ENCODE results near the gene LDLRAD4.
A peak's percentile ranks its signal among the peaks of the same experiment; 100 is the strongest.
"Not testable (repeated sequence)": the region's sequence is repeated elsewhere in the genome, so short reads cannot be mapped to it uniquely, and the experiment has no call there.

The LDLRAD4 gene

DNA sequence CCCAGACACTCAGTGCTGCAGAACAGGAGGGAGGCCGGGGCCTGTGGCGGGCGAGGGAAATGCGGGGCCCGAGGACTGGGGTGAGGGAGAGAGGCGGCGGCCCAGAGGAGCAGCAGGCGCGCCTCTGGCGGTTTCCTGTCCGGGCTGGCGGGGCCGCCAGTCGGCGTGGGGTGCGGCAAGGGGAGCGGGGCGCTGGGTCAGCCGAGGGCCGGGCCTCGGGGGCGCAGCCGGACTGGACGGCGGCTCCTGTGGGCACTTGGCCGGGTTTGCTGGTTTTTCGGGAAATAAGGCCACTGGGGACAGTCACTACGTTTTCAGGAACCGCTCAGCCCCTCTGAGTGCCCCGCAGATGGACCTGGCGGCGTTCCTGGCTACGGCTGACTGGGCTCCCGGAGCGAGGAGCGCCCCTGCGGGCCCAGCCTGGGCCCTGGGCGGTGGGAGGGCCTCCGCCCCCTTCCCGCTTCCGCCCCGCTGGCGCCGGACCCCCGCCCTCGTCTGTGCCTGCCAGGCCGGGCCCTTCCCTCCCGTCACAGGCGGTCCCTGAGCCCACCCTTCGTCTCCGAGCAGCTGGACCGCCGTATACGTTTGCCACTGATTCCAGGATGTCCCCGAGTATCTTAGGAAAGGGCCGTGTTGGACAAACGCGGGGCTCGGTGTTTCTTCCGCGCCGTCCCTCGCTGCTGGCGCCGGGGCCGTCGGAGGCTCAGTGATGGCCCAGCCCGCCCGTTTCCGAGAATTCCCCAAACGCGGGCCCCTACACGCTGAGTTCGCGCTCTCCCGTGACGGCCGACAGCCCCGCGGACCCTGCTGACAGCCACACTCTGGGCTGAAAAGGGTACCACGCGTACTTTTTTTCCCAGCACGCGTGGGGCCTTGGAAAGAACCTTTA, 423.2 kb downstream of the LDLRAD4 start:
- DNase-seq: no peak

DNA sequence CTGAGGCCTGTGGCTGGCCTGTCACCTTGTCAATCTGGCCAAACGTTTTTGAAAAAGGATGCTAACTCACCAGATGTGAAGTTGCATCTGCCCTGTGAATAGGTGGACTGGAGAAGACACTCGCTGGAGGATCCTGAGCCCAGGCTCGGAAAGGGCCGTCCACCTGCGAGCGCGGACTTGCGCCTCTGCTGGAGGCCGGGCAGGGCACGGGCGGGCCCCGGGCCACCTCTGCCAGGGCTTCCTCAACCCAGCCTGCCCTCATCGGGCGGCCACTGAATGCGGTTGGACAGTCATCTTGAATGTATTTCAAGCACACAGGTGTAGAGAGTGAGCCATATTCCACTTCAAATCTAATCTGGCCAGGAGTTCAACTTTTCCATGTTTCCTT, 423.9 kb downstream of the LDLRAD4 start:
- no peak for DNase-seq

DNA sequence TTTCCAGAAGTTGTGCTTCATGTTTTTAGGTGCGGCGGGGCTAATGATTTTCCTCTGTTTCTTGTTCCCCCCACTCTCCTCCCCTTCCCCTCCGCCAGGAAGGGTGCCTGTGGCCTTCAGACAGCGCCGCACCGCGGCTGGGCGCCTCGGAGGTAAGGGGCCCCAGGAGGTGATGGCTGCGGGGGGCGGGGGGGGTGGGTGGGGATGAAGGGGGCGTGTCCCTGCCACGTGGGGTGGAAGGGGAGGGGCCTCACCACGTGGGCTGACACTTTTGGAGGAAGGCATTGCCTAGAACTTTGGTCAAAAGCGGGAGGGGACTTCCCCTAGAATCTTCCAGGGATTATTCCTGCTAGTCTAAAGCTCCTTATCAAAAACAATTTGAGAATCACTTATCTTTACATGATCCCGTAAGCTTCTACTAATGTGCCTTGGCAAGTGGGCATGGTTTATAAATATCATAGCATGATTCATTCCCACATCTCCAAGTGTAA, 424.7 kb downstream of the LDLRAD4 start:
- no peak for DNase-seq

DNA sequence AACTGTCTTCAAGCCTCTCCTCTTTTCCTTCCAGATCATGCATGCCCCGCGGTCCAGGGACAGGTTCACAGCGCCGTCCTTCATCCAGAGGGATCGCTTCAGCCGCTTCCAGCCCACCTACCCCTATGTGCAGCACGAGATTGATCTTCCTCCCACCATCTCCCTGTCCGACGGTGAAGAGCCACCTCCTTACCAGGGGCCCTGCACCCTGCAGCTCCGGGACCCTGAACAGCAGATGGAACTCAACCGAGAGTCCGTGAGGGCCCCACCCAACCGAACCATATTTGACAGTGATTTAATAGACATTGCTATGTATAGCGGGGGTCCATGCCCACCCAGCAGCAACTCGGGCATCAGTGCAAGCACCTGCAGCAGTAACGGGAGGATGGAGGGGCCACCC, 426.5 kb downstream of the LDLRAD4 start:
- no peak for DNase-seq

DNA sequence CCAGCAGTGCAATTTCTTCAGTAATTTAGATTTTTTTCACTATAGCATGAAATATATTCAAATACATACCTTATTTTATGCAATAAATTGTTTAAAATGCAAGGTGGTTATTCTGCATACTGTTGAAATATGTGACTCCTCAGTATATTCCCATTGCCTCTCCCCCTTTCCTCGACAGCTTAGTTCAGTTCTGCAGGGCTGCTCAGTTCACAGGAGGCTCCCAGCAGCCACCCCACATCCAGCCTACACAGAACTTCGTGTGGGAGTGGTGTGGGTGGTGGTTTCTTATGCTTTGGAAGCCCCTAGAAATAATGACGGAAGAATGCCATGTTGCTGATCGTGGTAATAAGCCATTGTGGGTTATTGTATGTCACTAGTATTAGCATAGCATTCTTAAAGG, 428.1 kb downstream of the LDLRAD4 start:
- DNase-seq: no peak

DNA sequence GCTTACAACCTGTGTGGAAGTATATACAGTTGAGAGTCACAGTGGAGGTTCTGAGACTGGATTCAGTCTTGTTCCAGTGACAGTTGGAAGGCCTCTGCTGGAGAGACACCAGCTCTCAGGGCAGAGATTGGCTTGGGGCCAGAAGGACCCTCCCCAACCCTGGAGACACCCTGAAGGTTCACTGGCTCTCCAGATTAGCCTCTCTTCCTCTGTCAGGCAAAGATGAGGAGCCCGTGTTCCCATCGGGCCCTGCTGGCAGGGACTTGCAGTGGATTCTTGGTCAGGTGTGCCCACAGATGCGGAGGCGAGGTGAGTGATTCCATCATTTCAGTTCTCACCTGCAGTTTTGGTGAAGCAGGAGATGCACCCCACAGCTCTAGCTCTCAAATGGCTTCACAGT, 429.2 kb downstream of the LDLRAD4 start:
- DNase-seq: no peak

DNA sequence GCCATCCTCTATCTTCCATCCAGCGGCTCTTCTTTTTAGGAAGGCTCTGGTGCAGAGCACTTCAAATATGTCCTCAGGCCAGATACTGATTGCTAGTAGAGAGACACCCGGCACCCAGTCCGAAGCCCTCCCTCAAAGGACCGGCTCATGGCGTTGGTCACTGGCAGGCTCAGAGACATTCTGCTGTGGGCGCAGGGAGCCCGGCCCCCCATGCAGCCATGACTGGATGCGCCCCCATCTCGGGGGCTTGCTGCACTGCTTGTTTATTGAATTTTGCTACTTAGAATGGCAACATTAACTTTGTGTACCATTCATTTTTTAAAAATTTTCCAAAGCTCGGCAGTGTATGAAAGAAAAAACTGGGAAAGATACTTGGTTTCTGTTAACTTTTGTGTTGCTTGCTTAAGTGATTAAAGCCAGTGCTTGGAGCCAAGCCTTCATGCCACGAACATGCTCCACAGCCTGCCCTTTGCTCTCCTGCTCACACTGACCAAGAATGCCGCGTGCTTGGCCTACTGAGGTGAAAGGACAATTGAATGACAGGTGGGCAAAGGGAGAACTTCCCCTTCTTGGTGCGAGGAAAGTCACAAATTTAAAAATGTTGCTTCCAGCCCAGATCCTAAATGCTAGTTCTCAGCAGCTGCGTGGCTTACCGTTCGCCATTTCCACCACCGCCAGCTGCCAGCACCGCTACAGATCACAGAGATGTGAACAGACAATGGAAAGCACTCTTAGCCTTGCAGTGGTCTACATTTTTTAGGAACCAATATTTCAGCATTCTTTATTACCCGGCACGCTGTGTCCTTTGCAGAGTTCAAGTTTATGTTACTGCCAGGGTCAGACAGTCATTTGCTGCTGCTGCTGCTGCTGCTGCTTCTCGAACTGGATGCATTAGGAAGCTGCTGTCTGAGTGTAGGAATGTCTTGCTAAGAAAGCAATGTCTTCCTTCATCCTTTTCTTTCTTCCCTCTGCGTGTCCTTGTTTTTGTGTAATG, 431.1 kb downstream of the LDLRAD4 start:
- DNase-seq: no peak

DNA sequence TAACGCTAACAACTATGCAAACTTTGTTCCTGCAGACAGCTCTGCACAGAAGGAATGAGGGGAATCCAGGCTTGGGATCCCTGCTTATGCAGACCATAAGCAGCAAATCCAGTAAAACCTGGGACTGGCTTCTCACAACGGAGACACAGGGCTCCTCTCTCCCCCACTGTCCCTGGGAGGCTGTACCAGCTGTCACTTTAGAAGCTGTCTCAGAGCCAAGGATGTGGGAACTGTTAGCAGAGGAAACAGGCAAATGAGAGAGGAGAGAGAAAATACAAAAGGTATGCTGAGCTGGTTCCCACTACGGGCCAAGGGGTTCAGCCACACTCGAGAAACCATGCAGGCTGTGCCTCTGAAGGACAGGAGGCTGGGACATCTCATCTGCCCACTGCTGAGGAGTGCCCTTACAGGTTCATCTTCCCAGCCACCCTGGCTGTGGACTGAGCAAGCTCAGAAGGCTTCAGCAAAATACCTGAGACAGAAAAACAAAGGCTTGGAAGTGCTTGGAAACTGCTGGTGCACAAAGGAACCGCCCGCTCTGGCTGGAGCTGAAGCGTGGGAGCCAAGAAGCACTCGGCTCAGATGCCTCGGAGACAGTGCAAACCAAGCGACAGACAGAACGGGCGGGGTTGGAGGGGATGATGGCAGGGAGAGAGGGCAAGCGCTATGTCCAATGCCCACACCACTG, 435.3 kb downstream of the LDLRAD4 start:
- DNase-seq: peak in 12 of 56 donors; percentile 24 to 65 (median 36)

DNA sequence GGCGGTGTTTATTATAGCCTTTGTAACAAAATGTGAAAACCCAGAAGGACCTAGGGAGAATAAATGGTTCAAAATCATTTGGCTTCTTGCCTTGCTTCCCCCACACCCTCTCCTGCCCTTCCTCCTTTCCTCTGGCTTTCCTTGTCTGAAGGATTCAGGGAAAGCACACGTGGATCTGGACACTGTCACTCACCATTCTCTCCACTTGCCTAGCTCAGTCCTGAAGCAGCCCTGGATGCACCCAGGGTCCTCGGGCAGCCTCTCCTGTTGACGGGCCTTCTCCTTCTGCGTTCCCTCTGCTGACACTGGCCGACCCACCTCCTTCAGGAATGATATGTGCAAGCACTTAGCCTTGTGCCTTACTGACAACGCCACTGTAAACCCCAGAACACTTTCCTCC, 439.4 kb downstream of the LDLRAD4 start:
- DNase-seq: no peak

DNA sequence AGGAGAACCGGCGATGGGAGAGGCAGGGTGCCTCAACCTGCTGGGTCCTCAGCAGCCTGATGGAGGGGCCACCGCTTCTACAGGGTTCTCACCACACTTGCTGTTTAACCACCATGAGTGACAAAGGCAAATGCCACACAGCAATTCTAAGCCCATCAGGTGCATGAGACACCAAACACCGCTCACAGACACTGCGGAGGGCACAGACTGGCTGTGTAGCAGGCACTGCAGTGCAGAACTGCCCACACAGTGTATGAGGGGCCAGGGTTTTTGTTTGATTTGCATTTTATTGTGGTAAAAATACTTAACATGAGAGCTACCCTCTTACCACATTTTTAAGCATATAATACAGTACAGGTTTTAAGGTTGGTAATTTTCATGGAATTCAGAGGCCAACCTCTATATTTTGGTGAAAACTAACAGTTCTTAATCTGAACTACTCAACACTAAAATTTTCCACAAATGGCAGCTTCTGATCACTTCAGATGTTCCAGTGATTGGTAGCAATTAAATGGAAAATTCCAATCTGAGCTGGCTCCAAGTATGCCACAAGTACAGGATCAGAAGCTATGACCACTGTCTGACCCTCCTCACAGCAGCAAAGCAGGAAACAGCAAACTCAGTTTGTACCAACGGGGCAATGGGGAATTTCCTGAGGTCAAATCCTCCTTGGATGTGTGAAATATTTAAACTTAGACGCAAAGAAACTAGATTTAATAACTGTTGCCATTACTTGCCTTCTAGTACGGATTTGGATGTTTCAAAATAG, 440.1 kb downstream of the LDLRAD4 start:
- no peak for DNase-seq

DNA sequence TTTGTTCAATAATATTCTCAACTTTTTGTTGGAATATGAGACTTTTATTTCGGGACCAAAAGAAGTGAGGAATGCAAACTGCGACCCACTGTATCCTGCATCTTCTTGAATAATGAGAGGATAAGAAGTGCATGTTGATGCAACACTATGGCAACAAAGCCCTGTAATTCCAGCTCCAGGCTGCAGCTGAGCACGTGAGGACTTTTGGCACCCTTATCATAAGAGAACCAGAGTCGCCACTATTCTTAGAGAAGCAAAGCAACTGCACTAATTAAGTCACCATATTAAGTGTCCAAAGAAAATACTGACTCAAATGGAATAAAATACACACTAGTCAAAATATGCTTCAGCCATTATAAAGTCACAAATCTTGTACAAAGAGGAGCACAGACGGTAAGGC, 441.9 kb downstream of the LDLRAD4 start:
- no peak for DNase-seq

DNA sequence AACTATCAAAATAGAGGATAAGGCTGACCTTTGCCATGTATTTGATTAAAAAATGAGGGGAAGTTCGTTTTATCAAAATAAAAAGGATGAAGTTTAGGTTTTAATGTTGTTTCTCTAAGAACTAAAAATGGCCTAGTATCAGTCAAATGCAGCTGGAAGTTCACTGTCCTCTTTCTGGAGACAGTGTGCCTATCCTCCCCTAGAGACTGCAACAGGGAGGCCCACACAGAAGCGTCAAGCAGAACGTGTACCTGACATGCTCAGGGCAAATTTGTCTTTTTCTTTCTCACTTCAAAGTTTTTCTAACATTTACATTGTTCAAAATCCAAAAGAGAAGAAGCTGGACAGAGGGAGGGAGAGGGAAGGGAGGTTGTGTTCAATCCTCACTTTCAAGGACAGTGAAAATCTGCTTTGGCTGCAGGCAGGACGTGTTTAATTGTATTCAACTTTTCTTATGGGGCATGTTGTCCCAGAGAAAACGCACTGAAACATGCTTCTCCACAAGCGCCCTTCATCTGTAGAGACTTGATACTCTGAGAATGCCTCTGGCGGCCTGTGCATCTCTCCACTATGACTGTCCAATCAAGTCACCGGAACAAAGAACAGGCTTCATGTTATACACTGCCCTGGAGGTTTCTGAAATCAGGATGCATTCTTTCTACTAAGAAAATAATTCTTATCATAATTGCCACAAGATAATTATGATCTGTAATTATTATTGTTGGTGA, 442.7 kb downstream of the LDLRAD4 start:
- no peak for DNase-seq

DNA sequence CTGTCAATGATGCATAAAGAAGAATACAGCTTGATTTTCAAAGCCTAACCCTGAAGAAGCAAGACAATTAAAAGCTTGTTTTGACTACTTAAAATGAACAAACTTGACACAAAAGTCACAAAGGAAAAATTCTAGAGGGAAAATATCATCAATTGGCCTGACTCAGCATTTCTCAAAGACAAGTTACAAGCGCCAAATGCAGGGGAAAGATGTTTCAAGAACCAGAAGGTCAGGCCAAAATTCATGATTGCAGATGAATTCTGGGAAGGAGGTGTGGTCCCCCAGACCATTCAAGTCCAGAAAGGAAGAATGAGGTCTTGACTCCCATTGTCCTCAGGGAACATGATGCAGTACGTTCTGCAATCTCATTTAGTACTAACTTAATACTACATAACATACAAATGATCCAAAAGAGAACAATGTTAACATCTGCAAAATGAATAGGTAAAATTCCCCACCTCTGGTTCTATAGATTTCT, 443.3 kb downstream of the LDLRAD4 start:
- DNase-seq: no peak

DNA sequence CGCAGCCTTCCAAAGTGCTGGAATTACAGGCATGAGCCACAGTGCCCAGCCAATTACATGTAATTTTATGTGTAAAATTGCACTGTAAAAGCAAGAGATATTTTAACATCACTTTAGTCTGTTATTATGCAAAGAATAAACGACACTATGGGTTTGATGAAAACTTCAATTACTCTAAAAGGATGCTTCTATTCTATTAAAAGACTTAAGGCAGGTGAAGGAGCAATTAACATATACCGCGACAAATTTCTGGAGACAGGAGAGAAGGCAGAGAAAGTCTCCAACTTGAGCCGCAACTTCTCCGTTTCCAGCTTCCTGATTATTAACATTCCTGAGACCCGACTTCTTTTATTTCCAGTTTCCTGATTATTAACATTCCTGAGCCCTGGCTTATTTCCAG, 454.1 kb downstream of the LDLRAD4 start:
- DNase-seq: no peak

DNA sequence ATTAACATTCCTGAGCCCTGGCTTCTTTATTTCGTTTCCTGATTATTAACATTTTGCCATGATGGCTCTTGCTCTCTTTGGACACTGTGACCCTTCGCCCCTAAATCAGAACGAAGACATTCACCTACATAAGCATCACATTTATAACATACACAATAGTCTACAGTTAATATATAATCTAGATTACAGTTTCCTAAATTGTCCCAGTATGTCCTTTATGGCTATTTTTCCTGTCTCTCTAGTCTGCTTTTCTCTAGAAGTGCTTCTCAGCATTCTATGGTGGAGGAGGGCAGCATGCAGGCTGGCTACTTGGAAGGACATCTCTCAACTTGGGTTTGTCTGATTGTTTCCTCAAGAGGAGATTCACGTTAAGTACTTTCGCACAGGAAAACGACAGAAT, 457.9 kb downstream of the LDLRAD4 start:
- DNase-seq: no peak

DNA sequence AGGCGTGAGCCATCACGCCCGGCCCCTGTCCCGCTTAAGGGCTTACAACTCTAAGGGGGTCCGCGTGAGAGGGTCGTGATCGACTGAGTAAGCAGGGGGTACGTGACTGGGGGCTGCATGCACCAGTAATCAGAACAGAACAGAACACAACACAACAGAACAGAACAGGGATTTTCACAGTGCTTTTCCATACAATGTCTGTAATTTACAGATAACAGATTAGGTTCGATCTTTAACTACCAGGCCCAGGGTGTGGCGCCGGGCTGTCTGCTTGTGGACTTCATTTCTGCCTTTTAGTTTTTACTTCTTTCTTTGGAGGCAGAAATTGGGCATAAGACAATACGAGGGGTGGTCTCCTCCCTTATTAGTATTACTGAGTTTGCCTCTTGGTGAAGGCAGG, 458.8 kb downstream of the LDLRAD4 start:
- not testable (repeated sequence) for DNase-seq

DNA sequence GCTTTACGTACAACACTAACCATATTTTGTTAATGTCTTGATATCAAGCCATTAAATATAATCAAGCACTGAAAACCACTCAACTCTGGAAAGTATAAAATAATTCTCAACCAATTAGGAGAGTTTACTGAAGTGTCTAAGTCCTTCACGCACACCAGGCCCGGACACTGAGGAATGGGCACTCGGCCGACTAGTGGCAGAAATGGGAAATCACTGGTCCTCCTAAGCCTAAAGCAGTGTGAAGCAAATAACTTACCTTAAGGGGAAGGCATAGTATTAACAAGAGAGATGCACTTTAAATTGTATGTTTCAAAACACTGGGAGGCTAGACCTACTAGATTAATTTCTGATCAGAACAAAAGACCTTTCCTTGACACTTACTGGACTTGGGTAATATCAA, 462.1 kb downstream of the LDLRAD4 start:
- peak in 7 of 56 donors; percentile 4 to 43 (median 12) for DNase-seq

DNA sequence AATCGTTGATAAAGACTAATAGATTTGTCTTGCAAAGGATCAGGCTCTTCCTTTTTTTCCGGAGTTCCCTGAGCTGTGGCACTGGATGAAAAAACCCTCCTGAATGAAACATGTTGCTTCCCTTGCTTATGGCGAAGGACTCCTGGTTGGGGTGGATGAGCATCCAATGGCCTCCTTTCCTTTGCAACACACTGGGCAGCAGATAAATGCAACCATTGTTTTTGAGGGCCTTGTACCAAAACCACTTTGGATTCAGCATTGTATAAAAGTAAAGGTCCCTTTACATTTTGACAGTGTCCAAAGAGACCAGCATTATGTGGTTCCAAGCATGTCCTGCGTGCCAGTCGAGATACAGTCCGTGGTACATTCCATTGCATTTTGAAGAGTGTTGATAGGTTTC, 463.1 kb downstream of the LDLRAD4 start:
- peak in 1 of 56 donors; percentile 13 for DNase-seq

DNA sequence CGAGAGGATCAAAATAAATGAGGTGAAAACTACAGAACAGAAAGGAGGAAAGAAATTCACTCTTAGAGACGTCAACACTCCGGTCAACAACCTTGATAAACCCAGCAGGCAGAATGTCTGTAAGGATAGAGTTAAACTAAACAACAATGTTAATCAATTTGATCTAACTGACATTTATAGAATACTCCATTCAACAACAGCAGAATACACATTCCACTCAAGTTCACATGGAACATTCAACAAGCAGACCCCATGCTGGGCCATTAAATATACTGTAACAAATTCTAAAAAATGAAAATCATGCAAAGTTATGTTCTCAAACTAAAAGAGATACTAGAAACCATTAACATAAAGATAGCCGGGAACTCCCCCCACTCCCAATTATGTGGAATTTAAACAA, 466.0 kb downstream of the LDLRAD4 start:
- DNase-seq: no peak

All from nucleus accumbens (tissue), 56 donors.